Measurements from ENCODE around the gene TSHZ1.

The TSHZ1 gene

GRCh38 chr18:75297731-75298130 is 87.1 kb downstream of the TSHZ1 start:
- Histone ChIP-seq H3K4me1 (ENCODE audit: control insufficient read depth, insufficient read depth, low read length) (no peaks in the 10 kb centered on the region), H3K9ac (ENCODE audit: low read depth, low read length) (no peak overlapping the region), H3K36me3 (ENCODE audit: control insufficient read depth, insufficient read depth, low read length) (no peaks in the 10 kb centered on the region), H3K27me3 (ENCODE audit: control insufficient read depth, insufficient read depth, low read length) (no peaks in the 10 kb centered on the region), H3K9me3 (ENCODE audit: control insufficient read depth, insufficient read depth, low read length) (no peaks in the 10 kb centered on the region), H3K4me3 (ENCODE audit: low read depth, low read length) (no peak overlapping the region)

GRCh38 chr18:75304678-75305557 is 94.3 kb downstream of the TSHZ1 start:
- Histone ChIP-seq H3K9ac (ENCODE audit: low read depth, low read length) (no peak overlapping the region), H3K9me3 (ENCODE audit: control insufficient read depth, insufficient read depth, low read length) (no peaks in the 10 kb centered on the region), H3K27me3 (ENCODE audit: control insufficient read depth, insufficient read depth, low read length) (no peaks in the 10 kb centered on the region), H3K4me3 (ENCODE audit: low read depth, low read length) (no peak overlapping the region), H3K4me1 (ENCODE audit: control insufficient read depth, insufficient read depth, low read length) (no peaks in the 10 kb centered on the region), H3K36me3 (ENCODE audit: control insufficient read depth, insufficient read depth, low read length) (no peaks in the 10 kb centered on the region)

GRCh38 chr18:75305984-75306383 is 95.4 kb downstream of the TSHZ1 start:
- H3K4me1 ChIP-seq (ENCODE audit: control insufficient read depth, insufficient read depth, low read length): no peaks in the 10 kb centered on the region
- no peaks in the 10 kb centered on the region for H3K9me3 ChIP-seq (ENCODE audit: control insufficient read depth, insufficient read depth, low read length)
- H3K36me3 ChIP-seq (ENCODE audit: control insufficient read depth, insufficient read depth, low read length): no peaks in the 10 kb centered on the region
- no peaks in the 10 kb centered on the region for H3K27me3 ChIP-seq (ENCODE audit: control insufficient read depth, insufficient read depth, low read length)
- no peak overlapping the region for H3K4me3 ChIP-seq (ENCODE audit: low read depth, low read length)
- H3K9ac ChIP-seq (ENCODE audit: low read depth, low read length): no peak overlapping the region

- Histone ChIP-seq H3K36me3 (ENCODE audit: control insufficient read depth, insufficient read depth, low read length) (no peaks in the 10 kb centered on the region), H3K9me3 (ENCODE audit: control insufficient read depth, insufficient read depth, low read length) (no peaks in the 10 kb centered on the region), H3K4me3 (ENCODE audit: low read depth, low read length) (no peak overlapping the region), H3K27me3 (ENCODE audit: control insufficient read depth, insufficient read depth, low read length) (no peaks in the 10 kb centered on the region), H3K4me1 (ENCODE audit: control insufficient read depth, insufficient read depth, low read length) (no peaks in the 10 kb centered on the region), H3K9ac (ENCODE audit: low read depth, low read length) (no peak overlapping the region)
Measured at GRCh38 chr18:75307530-75307929, 96.9 kb downstream of the TSHZ1 start.

GRCh38 chr18:75309564-75309963 is 99.0 kb downstream of the TSHZ1 start:
- H3K9ac ChIP-seq (ENCODE audit: low read depth, low read length): no peak overlapping the region
- no peak overlapping the region for H3K4me3 ChIP-seq (ENCODE audit: low read depth, low read length)
- no peaks in the 10 kb centered on the region for H3K27me3 ChIP-seq (ENCODE audit: control insufficient read depth, insufficient read depth, low read length)
- H3K36me3 ChIP-seq (ENCODE audit: control insufficient read depth, insufficient read depth, low read length): no peaks in the 10 kb centered on the region
- no peaks in the 10 kb centered on the region for H3K9me3 ChIP-seq (ENCODE audit: control insufficient read depth, insufficient read depth, low read length)
- no peaks in the 10 kb centered on the region for H3K4me1 ChIP-seq (ENCODE audit: control insufficient read depth, insufficient read depth, low read length)

GRCh38 chr18:75314117-75314516 is 103.5 kb downstream of the TSHZ1 start:
- no peak overlapping the region for H3K4me3 ChIP-seq (ENCODE audit: low read depth, low read length)
- no peaks in the 10 kb centered on the region for H3K4me1 ChIP-seq (ENCODE audit: control insufficient read depth, insufficient read depth, low read length)
- H3K36me3 ChIP-seq (ENCODE audit: control insufficient read depth, insufficient read depth, low read length): no peaks in the 10 kb centered on the region
- no peak overlapping the region for H3K9ac ChIP-seq (ENCODE audit: low read depth, low read length)
- H3K27me3 ChIP-seq (ENCODE audit: control insufficient read depth, insufficient read depth, low read length): no peaks in the 10 kb centered on the region
- no peaks in the 10 kb centered on the region for H3K9me3 ChIP-seq (ENCODE audit: control insufficient read depth, insufficient read depth, low read length)

DNA sequence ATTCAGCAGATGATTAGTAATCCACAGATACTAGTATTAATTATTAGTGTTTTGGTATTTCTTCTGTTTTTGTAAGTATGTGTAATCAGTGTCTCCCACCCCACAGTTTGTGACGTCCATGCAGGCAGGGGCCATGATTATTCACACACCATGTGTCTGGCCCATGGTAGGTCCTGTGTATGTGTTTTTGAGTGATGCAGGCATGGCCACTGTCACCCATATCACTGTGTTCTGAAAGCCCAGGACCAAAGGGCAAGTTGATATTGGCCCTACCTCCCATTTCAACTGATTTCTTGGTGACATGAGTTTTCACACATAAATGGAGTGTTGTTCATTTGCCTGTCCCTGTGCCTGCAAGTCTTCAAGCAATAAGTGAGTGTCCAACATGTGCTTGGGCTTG is 104.0 kb downstream of the TSHZ1 start:
- Histone ChIP-seq H3K9ac (ENCODE audit: low read depth, low read length) (no peak overlapping the region), H3K36me3 (ENCODE audit: control insufficient read depth, insufficient read depth, low read length) (no peaks in the 10 kb centered on the region), H3K9me3 (ENCODE audit: control insufficient read depth, insufficient read depth, low read length) (no peaks in the 10 kb centered on the region), H3K4me3 (ENCODE audit: low read depth, low read length) (no peak overlapping the region), H3K27me3 (ENCODE audit: control insufficient read depth, insufficient read depth, low read length) (no peaks in the 10 kb centered on the region), H3K4me1 (ENCODE audit: control insufficient read depth, insufficient read depth, low read length) (no peaks in the 10 kb centered on the region)

DNA sequence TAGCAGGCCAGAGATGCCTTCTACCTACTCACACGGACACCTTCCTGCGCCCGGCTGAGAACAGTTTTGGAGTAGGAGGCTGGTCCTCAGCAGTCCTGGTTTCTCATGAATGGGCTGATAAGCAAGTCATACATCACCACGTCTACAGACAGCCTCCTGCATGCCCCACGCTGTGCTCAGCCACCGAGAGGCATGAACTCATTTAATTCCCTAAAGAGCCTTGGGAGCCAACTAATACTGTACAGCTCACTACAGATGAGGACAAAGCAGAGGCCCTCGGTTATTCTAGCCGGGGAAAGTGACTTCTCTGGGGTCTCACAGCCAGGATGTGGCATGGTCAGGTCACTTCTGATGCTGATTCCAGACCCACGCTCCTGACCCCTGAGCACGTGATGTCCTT is 105.6 kb downstream of the TSHZ1 start:
- Histone ChIP-seq H3K4me1 (ENCODE audit: control insufficient read depth, insufficient read depth, low read length) (no peaks in the 10 kb centered on the region), H3K9ac (ENCODE audit: low read depth, low read length) (no peak overlapping the region), H3K4me3 (ENCODE audit: low read depth, low read length) (no peak overlapping the region), H3K36me3 (ENCODE audit: control insufficient read depth, insufficient read depth, low read length) (no peaks in the 10 kb centered on the region), H3K9me3 (ENCODE audit: control insufficient read depth, insufficient read depth, low read length) (no peaks in the 10 kb centered on the region), H3K27me3 (ENCODE audit: control insufficient read depth, insufficient read depth, low read length) (no peaks in the 10 kb centered on the region)

DNA sequence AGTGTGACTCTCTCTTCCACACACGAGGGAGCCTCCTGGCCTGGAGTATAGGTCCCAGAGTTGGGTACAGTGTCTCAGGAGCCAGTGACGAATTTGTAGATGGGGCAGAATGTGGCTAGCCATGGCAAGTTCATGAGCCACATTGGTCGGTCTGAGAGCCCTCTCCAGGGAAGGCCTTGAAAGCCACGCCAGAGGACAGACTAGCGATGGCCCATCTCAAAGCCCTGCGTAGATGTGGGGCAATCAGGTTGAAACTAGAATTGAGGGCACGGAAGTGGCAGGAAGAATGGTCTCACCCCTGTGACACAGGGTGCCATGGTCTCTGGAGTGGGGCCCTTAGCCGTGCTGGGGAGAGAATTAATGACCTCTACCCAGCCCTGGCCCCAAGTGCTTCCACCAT is 106.2 kb downstream of the TSHZ1 start:
- no peaks in the 10 kb centered on the region for H3K4me1 ChIP-seq (ENCODE audit: control insufficient read depth, insufficient read depth, low read length)
- no peak overlapping the region for H3K9ac ChIP-seq (ENCODE audit: low read depth, low read length)
- no peaks in the 10 kb centered on the region for H3K27me3 ChIP-seq (ENCODE audit: control insufficient read depth, insufficient read depth, low read length)
- H3K4me3 ChIP-seq (ENCODE audit: low read depth, low read length): no peak overlapping the region
- H3K9me3 ChIP-seq (ENCODE audit: control insufficient read depth, insufficient read depth, low read length): no peaks in the 10 kb centered on the region
- H3K36me3 ChIP-seq (ENCODE audit: control insufficient read depth, insufficient read depth, low read length): no peaks in the 10 kb centered on the region

GRCh38 chr18:75317300-75317699 is 106.7 kb downstream of the TSHZ1 start:
- Histone ChIP-seq H3K9ac (ENCODE audit: low read depth, low read length) (no peak overlapping the region), H3K4me1 (ENCODE audit: control insufficient read depth, insufficient read depth, low read length) (no peaks in the 10 kb centered on the region), H3K27me3 (ENCODE audit: control insufficient read depth, insufficient read depth, low read length) (no peaks in the 10 kb centered on the region), H3K36me3 (ENCODE audit: control insufficient read depth, insufficient read depth, low read length) (no peaks in the 10 kb centered on the region), H3K4me3 (ENCODE audit: low read depth, low read length) (no peak overlapping the region), H3K9me3 (ENCODE audit: control insufficient read depth, insufficient read depth, low read length) (no peaks in the 10 kb centered on the region)

DNA sequence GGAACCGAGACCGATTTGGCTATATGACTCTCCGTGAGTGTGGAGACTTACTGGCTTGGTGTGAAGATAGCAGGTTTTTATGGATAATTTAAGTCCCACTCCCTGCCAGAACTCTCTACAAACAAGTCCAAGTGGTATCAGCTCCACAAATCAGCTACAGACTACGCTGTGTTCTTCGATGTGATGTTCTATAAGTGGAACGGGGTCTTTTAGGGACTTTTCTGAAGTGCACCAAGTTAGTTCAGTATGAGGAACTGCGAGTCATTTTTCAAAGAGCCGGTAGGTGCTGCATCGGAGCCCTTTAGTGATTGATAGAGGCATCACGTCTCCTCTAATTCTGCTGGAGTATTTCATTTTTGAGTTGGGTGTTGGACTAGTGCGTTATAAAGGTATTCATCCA is 107.1 kb downstream of the TSHZ1 start:
- no peaks in the 10 kb centered on the region for H3K4me1 ChIP-seq (ENCODE audit: control insufficient read depth, insufficient read depth, low read length)
- no peak overlapping the region for H3K9ac ChIP-seq (ENCODE audit: low read depth, low read length)
- H3K36me3 ChIP-seq (ENCODE audit: control insufficient read depth, insufficient read depth, low read length): no peaks in the 10 kb centered on the region
- no peak overlapping the region for H3K4me3 ChIP-seq (ENCODE audit: low read depth, low read length)
- H3K27me3 ChIP-seq (ENCODE audit: control insufficient read depth, insufficient read depth, low read length): no peaks in the 10 kb centered on the region
- H3K9me3 ChIP-seq (ENCODE audit: control insufficient read depth, insufficient read depth, low read length): no peaks in the 10 kb centered on the region

DNA sequence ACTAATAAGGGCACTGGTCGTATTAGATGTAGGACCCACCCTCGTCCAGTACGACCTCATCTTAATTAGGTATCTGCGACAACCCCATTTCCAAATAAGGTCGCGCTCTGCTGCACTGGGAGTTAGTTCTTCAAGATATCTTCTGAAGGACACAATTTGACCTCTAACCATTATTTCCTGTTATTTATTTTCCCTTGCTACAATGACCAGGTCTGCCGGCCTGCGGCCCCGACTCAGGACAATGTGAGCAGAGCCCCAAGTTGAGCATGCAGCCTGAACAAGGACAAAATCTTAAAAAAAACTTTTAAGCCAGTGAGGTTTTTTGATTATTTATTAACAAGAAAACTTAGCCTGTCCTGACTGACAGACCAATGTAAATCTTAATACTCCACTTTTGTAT is 109.3 kb downstream of the TSHZ1 start:
- Histone ChIP-seq H3K4me1 (ENCODE audit: control insufficient read depth, insufficient read depth, low read length) (no peaks in the 10 kb centered on the region), H3K9ac (ENCODE audit: low read depth, low read length) (no peak overlapping the region), H3K27me3 (ENCODE audit: control insufficient read depth, insufficient read depth, low read length) (no peaks in the 10 kb centered on the region), H3K4me3 (ENCODE audit: low read depth, low read length) (no peak overlapping the region), H3K36me3 (ENCODE audit: control insufficient read depth, insufficient read depth, low read length) (no peaks in the 10 kb centered on the region), H3K9me3 (ENCODE audit: control insufficient read depth, insufficient read depth, low read length) (no peaks in the 10 kb centered on the region)

Data from iPS-15b (cell line).